Spleen (tissue), 11 donors: ENCODE measurements around the gene CES4A. TPM values are rescaled to one million over a fixed set of nuclear protein-coding genes. Genes with fewer than 3 reads are reported as not detected.

Experiments
- DNase-seq: peaks from one replicate; pipeline ENCODE4 v3.0.0-alpha.2; 2020
- H3K27ac ChIP-seq, 8 donors: fragments of 200-600 bp; sonication (generic) in 7 of 8; 1 replicate in 4 of 8; 2 replicates in 4 of 8; pipeline versions ENCODE4 v1.5.0 to v1.8.0; 2016 to 2021; ENCODE audit warnings: inconsistent platforms in 4 of 8, mild to moderate bottlenecking in 4 of 8, moderate library complexity in 1 of 8
- H3K27me3 ChIP-seq, 7 donors: fragments of 200-600 bp; sonication (generic) in 6 of 7; replicated peaks in 1 of 7; 1 replicate in 4 of 7; 2 replicates in 3 of 7; pipeline versions ENCODE4 v1.5.0 to v1.8.0; 2016 to 2021; ENCODE audit warnings: inconsistent platforms in 3 of 7, mild to moderate bottlenecking in 1 of 7
- H3K36me3 ChIP-seq, 6 donors: fragments of 200-600 bp; sonication (generic) in 5 of 6; 1 replicate in 4 of 6; 2 replicates in 2 of 6; pipeline versions ENCODE4 v1.5.0 to v1.8.0; 2016 to 2021; ENCODE audit warnings: inconsistent platforms in 2 of 6
- H3K4me1 ChIP-seq, 6 donors: fragments of 200-600 bp; sonication (generic) in 5 of 6; 1 replicate in 3 of 6; 2 replicates in 3 of 6; pipeline versions ENCODE4 v1.5.0 to v1.8.0; 2016 to 2021; ENCODE audit warnings: inconsistent platforms in 3 of 6
- H3K4me3 ChIP-seq, 8 donors: fragments of 200-600 bp; sonication (generic) in 7 of 8; 1 replicate in 4 of 8; 2 replicates in 4 of 8; pipeline versions ENCODE4 v1.5.0 to v1.8.0; 2016 to 2021; ENCODE audit warnings: inconsistent platforms in 4 of 8, mild to moderate bottlenecking in 4 of 8, moderate library complexity in 2 of 8
- H3K9me3 ChIP-seq, 8 donors: fragments of 200-600 bp; sonication (generic) in 7 of 8; 1 replicate in 4 of 8; 2 replicates in 4 of 8; pipeline versions ENCODE4 v1.5.0 to v1.8.0; 2016 to 2021; ENCODE audit warnings: inconsistent platforms in 4 of 8
- POLR2A ChIP-seq, 3 donors: fragments of 450-650 bp; IDR thresholded peaks; one replicate each; pipeline ENCODE4 v1.5.1; 2017; ENCODE audit warnings: antibody characterized with exemption in 3 of 3, mild to moderate bottlenecking in 1 of 3
- POLR2AphosphoS5 ChIP-seq, 3 donors: sonication (generic); formaldehyde crosslinking; IDR thresholded peaks; one replicate each; pipeline ENCODE4 v1.5.1; 2017; ENCODE audit warnings: antibody characterized with exemption in 3 of 3
- WGBS, 5 donors: extraction: QIAGEN DNeasy Blood & Tissue Kit in 3 of 5; methylation state at CpG; one replicate each; pipeline versions ENCODE4 v1.1.5 to v1.1.7; 2013 to 2018; 5-methylcytosine and 5-hydroxymethylcytosine counted together
- intact Hi-C: fragments of 100-400 bp; cut with DNase I; formaldehyde crosslinking; loops from one replicate; pipeline ENCODE4 v1.15.0; 2023; ENCODE audit warnings: low total_unique reads
- polyA plus RNA-seq, 3 donors: library from polyadenylated mRNA; stranded (reverse); fragments of 200-250 nt; gene quantifications; one replicate each; pipeline ENCODE4 v1.2.1, GENCODE V29; 2013
- total RNA-seq, 7 donors: library from RNA; depleted of rRNA in 3 of 7; stranded (reverse); fragments of >200 nt in 3 of 7; fragmentation: NEBNext Ultra II Directional in 4 of 7; extraction: Animal tissue kit (Norgen Biotek cat#: 25700) in 4 of 7; gene quantifications; one replicate each; pipeline versions ENCODE4 v1.1.0 to v1.2.1, GENCODE V29; 2016 to 2021
- TF ChIP-seq, protein P1 (sequence below), 11 experiments: fragments of 200-600 bp in 7 of 11; fragments of 450-650 bp in 4 of 11; sonication (generic) in 4 of 11; IDR thresholded peaks in 8 of 11; conservative IDR thresholded peaks in 3 of 11; 1 replicate in 7 of 11; 2 replicates in 4 of 11; pipeline versions ENCODE4 v1.4.0 to v1.8.0; 2016 to 2021; ENCODE audit warnings: antibody characterized with exemption in 11 of 11, inconsistent platforms in 4 of 11, mild to moderate bottlenecking in 1 of 11
- donor health status: healthy with polysubstance abuse.
- donor health status: DM: no; HTN: no; CAD: no; lungs with moderate emphysema.
- donor health status: DM: no; HTN: no; CAD: no.
- donor health status: Bipolar disorder and iron deficiency.
- donor health status: healthy.
- donor health status: DM: no; HTN: no; CAD: no.
- donor health status: DM: yes; HTN: yes; CAD: no.

Gene CES4A
- total and polyA plus RNA-seq, 10 donors: 5.0 to 9.9 (median 6.7) TPM

DNA sequence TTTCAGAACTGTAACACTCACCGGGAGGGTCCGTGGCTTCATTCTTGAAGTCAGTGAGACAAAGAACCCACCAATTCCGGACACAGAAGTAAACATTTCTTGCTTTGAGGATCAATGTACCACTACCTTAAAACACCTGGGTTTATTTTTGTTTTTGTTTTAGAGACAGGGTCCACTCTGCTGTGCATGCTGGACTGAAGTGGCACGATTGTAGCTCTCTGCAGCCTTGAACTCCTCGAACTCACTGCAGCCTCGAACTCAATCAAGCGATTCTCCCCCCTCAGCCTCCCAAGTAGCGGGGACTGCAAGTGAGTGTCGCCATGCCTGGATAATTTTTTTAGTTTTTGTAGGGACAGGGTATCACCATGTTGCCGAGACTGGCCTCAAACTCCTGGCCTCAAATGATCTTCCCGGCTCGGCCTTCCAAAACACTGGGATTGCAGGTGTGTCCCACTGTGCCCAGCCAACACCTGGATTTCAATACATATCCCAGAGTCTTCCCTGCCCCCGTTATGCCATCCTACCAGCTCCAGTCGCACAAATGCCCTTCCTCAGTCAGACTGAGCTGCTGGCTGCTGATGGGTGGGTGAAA is 13.0 kb upstream of the CES4A start:
- no peak overlapping the region for H3K27ac ChIP-seq
- no peak for DNase-seq
- TF ChIP-seq POLR2AphosphoS5 (IDR thresholded peaks at IDR 0.05) (no peak), POLR2A (IDR thresholded peaks at IDR 0.05) (no peak)
- TF ChIP-seq, protein P1, sequence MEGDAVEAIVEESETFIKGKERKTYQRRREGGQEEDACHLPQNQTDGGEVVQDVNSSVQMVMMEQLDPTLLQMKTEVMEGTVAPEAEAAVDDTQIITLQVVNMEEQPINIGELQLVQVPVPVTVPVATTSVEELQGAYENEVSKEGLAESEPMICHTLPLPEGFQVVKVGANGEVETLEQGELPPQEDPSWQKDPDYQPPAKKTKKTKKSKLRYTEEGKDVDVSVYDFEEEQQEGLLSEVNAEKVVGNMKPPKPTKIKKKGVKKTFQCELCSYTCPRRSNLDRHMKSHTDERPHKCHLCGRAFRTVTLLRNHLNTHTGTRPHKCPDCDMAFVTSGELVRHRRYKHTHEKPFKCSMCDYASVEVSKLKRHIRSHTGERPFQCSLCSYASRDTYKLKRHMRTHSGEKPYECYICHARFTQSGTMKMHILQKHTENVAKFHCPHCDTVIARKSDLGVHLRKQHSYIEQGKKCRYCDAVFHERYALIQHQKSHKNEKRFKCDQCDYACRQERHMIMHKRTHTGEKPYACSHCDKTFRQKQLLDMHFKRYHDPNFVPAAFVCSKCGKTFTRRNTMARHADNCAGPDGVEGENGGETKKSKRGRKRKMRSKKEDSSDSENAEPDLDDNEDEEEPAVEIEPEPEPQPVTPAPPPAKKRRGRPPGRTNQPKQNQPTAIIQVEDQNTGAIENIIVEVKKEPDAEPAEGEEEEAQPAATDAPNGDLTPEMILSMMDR (IDR thresholded peaks at IDR 0.05 in 8 of 11, conservative IDR thresholded peaks at IDR 0.05 in 3 of 11): no peak
- H3K4me3 ChIP-seq: no peak overlapping the region
- no peaks in the 10 kb centered on the region for H3K36me3 ChIP-seq
- 74 to 83% (median 78%) methylated on average over 14 of the region's 14 CpGs for WGBS, 5 donors
- peaks cover 0 to 10% (median 0%) of the 10 kb centered on the region in 7 donors for H3K27me3 ChIP-seq
- H3K4me1 ChIP-seq: peaks cover 0 to 27% (median 7%) of the 10 kb centered on the region in 6 donors
- H3K9me3 ChIP-seq: no peaks in the 10 kb centered on the region
- intact Hi-C loops: loop anchor here (5.0 kb wide), 1 partner anchor 177 kb away; the partner anchor contains the start of gene B3GNT9

DNA sequence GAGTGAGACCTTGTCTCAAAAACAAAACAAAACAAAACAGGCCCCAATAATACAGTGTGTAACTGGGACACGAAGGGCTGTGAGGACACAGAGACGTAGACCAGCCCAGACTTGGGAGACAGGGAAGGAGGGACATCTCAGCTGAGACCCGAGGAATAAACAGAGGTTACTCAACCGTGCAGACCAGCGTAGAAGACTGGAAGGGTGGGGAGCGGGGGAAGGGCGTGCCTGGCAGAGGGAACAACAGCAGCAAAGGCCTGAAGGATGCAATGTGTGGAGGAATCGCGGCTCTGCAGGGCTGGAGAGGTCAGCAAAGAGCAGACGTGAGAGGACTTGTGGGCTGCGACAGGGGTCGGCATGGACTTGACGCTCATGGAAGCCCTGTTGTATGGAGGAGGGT is 11.6 kb upstream of the CES4A start:
- TF ChIP-seq POLR2A (IDR thresholded peaks at IDR 0.05): no peak
- TF ChIP-seq POLR2AphosphoS5 (IDR thresholded peaks at IDR 0.05): no peak
- TF ChIP-seq, protein P1 (IDR thresholded peaks at IDR 0.05 in 8 of 11, conservative IDR thresholded peaks at IDR 0.05 in 3 of 11): no peak
- intact Hi-C loops: loop anchor here (5.0 kb wide), 1 partner anchor 176 kb away; the partner anchor contains the start of gene B3GNT9

DNA sequence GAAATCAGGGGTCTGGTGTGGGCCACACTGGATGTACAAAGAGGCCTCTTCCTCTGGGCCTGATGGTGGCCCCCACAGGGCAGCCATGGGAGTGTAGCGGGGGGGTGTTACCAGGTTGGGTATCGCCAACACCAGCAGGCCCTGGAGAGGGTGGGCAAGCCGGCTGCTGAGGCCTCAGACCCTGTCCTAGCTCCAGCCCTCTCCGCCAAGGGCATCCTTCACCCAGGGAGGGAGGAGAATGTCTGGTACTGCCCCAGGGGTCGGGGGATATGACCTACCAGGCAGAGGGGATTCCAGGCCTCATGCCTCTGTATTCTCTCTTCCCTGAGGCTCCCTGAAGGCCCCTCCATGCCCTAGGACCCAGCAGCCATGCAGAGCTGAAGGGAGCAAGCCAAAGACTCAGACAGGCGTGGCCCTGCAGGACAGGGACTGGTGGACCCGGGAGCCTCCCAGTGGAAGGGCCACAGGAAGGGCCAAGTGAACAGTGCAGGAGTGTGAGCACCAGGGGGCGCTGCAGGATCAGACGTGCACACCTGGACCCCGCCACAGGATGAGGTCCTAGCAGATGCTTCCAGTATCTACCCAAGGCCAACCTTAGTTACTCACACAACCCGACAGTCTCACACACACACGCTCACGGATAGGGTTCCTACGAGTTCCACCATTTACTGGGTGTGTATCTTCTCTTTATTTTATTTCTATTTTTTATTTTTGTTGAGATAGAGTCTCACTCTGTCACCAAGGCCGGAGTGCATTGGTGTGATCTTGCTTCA is 10.9 kb upstream of the CES4A start:
- Histone ChIP-seq H3K27ac (no peak overlapping the region), H3K36me3 (no peaks in the 10 kb centered on the region), H3K9me3 (no peaks in the 10 kb centered on the region), H3K4me1 (peaks cover 0 to 27% (median 7%) of the 10 kb centered on the region in 6 donors), H3K27me3 (peaks cover 0 to 10% (median 0%) of the 10 kb centered on the region in 7 donors), H3K4me3 (no peak overlapping the region)
- WGBS, 5 donors: 19 to 30% (median 29%) methylated on average over 10 to 15 of the region's 15 CpGs
- peak; percentile 97 for DNase-seq
- TF ChIP-seq, protein P1 (IDR thresholded peaks at IDR 0.05 in 8 of 11, conservative IDR thresholded peaks at IDR 0.05 in 3 of 11): peak; percentile 95 to 99 (median 97)
- TF ChIP-seq POLR2A (IDR thresholded peaks at IDR 0.05) (no peak), POLR2AphosphoS5 (IDR thresholded peaks at IDR 0.05) (peak; percentile 58 to 69 (median 58))
- intact Hi-C loops: loop anchor here (5.0 kb wide), 1 partner anchor 175 kb away; the partner anchor contains the start of gene B3GNT9

More for the DNA sequence above, 11.6 kb upstream of the CES4A start:
- Histone ChIP-seq H3K27ac (no peak overlapping the region), H3K9me3 (no peaks in the 10 kb centered on the region), H3K4me1 (peaks cover 0 to 27% (median 7%) of the 10 kb centered on the region in 6 donors), H3K27me3 (peaks cover 0 to 10% (median 0%) of the 10 kb centered on the region in 7 donors), H3K36me3 (no peaks in the 10 kb centered on the region), H3K4me3 (no peak overlapping the region)
- DNase-seq: no peak
- 49 to 65% (median 56%) methylated on average over 13 of the region's 13 CpGs for WGBS, 5 donors
